ENCODE results near the gene EXOC4.

DNA sequence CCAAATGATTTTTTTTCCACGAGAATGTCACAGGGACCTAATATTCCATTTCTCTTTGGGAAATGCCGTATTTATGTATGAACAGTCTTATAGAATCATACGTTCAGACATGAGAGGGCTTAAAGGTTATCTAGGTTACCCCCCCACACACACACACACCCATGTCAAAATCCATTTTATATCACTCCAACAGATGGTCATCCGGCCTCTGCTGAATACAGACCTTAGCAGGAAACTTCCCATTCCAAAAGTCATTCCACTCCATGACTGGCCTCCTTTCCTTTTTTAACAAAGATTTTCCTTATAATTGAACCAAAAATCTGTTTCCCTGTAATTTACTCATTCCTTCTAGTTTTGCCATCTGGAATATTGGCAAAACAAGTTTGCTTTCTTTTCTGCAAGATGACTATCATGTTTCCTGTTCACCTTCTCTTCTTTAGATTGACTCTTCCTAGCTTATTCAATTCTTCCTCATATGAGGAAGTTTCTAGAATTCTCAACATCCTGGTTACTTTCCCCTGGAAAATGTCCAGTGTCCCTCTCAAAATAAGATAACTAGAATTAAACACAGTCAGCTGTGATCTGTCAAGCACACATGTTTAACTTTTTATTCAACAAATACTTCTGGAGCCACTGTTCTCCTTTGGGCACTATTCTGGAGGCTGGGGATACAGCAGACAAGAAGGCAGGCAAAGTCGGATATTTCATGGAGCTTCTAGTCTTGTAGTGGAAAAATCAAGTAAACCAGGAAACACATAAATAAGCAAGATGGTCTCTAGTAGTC, 597.8 kb downstream of the EXOC4 start:
- TF ChIP-seq, protein P1, sequence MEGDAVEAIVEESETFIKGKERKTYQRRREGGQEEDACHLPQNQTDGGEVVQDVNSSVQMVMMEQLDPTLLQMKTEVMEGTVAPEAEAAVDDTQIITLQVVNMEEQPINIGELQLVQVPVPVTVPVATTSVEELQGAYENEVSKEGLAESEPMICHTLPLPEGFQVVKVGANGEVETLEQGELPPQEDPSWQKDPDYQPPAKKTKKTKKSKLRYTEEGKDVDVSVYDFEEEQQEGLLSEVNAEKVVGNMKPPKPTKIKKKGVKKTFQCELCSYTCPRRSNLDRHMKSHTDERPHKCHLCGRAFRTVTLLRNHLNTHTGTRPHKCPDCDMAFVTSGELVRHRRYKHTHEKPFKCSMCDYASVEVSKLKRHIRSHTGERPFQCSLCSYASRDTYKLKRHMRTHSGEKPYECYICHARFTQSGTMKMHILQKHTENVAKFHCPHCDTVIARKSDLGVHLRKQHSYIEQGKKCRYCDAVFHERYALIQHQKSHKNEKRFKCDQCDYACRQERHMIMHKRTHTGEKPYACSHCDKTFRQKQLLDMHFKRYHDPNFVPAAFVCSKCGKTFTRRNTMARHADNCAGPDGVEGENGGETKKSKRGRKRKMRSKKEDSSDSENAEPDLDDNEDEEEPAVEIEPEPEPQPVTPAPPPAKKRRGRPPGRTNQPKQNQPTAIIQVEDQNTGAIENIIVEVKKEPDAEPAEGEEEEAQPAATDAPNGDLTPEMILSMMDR (IDR thresholded peaks at IDR 0.05 in 4 of 5, conservative IDR thresholded peaks at IDR 0.05 in 1 of 5) = no peak
- no peak for TF ChIP-seq POLR2A (IDR thresholded peaks at IDR 0.05)

All from gastrocnemius medialis (tissue), 4 donors.